GM12801 (cell line): ENCODE measurements around the gene SMC6.

Source experiments
- CTCF ChIP-seq: IDR thresholded peaks from one replicate; pipeline ENCODE4 v1.5.1; 2011; ENCODE audit warnings: control low read depth; ENCODE audit not compliant: insufficient read length; ENCODE audit errors: extremely low read depth

SMC6 gene

GRCh38 chr2:17615728-17616351 is 137.8 kb downstream of the SMC6 start:
- TF ChIP-seq CTCF = no peak

GRCh38 chr2:17615147-17615546 is 138.5 kb downstream of the SMC6 start:
- TF ChIP-seq CTCF = no peak

- no peak for TF ChIP-seq CTCF
Observed at GRCh38 chr2:17614174-17614930, 139.3 kb downstream of the SMC6 start.
